WTC11 (cell line): ENCODE data around the gene TOR4A.

Source experiments
- CTCF ChIP-seq: fragments of 200-600 bp; IDR thresholded peaks from 2 replicates; pipeline ENCODE4 v1.8.0; 2022; ENCODE audit warnings: antibody characterized with exemption
- ZNF396 ChIP-seq: fragments of 250-450 bp; sonication (Bioruptor Pico); IDR thresholded peaks from 2 replicates; pipeline ENCODE4 v1.8.0; 2021; ENCODE audit warnings: mild to moderate bottlenecking, moderate library complexity, borderline replicate concordance

GRCh38 chr9:137278721-137279711 is 1.5 kb downstream of the TOR4A start:
- TF ChIP-seq CTCF (no peak), ZNF396 (CRISPR knock-in tag) (no peak)
